Activated CD8-positive, alpha-beta memory T cell treated with anti-CD3 and anti-CD28 coated beads, Interleukin-2, amount 50 U/mL, for 24 hours (primary cell): Measurements from ENCODE around the gene BTBD19.
A peak's percentile ranks its signal among the peaks of the same experiment; 100 is the strongest.
"Not testable (repeated sequence)": the region's sequence is repeated elsewhere in the genome, so short reads cannot be mapped to it uniquely, and the experiment has no call there.

Source experiments
- DNase-seq: peaks from one replicate; pipeline ENCODE4 v3.0.0-alpha.2; 2020; ENCODE audit errors: extremely low read depth

BTBD19 gene, protein sequence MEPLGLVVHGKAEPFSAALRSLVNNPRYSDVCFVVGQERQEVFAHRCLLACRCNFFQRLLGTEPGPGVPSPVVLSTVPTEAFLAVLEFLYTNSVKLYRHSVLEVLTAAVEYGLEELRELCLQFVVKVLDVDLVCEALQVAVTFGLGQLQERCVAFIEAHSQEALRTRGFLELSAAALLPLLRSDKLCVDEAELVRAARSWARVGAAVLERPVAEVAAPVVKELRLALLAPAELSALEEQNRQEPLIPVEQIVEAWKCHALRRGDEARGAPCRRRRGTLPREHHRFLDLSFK

DNA sequence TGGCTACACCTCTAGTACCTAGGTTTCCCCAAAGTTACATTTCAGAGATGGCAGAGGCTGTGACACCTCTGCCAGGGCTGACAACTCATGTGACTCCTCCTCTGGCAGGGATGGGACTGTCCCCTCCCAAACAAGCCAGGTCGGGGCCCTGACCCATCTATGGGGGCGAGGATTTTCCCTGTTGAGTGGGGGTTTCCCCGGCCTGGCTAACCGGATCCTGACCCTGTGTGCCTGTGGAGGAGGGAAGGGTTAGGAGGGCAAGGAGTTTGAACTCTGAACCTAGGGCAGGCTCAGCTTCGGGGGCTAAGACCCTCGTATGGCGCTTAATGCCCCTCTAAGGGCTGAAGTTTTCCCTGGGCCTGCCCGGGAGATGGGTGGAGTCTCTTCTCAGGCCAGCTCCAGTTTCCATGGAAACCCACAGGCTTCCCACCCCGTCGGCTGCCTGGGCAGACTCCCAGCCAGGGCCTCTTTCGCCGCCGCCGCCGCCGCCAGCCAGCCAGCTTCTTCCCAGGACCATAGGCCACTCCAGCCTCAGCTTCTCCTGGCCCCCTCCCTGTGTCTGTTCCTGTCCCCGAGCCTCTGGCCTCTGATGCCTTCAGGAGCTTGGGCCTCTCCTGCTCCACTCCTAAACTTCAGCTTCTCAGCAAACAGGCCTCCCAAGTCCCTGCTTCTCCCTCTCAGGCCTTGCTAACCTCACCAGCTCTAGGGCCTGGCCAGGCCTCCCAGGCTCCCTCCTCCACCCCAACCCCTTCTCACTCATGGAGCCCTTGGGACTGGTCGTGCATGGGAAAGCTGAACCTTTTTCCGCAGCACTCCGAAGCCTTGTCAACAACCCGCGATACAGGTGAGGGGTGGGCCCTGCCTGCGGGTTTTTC lies at the start of gene BTBD19:
Gene BTBD19 (plus strand): TSS at position 461 of the 875 bp plus-strand sequence. CDS start 298 bp downstream, at position 759.
- DNase-seq, result no peak

DNA sequence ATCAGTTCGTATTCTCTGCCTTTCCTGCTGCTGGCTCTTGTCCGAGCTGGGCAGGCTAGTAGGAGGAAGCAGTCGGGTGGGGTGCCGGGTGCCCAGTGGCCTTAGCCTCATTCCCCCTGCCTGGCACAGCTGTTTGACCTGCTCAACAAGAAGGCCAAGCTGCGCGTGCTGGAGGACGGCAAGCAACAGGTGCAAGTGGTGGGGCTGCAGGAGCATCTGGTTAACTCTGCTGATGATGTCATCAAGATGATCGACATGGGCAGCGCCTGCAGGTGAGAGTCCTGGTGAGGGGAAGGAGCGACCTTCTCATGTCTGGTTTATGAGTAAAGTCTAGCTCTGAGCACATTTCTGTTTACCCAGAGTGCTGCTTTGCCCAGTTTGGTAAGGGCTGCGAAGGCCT lies 49.2 kb upstream of the BTBD19 start:
- DNase-seq, result no peak

DNA sequence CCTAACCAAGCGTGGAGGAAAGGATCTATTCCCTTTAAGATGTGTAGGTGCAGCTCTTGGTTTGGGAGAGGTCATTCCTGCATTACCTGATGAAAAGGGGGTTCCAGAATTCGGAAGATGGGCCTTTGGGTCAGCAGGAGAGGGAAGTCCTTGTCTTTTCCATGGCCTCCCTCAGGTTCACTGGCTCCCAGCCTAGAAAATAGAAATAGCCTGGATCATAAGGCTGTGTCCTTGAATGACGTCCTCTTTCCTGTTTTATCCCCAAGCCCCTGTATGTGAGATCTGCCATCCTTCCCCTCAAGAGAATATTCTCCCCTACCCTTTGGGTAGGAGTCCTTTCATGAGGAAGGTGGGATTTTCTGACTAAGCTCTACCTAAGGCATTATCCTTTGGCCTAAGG lies 47.4 kb upstream of the BTBD19 start:
- DNase-seq, result no peak

DNA sequence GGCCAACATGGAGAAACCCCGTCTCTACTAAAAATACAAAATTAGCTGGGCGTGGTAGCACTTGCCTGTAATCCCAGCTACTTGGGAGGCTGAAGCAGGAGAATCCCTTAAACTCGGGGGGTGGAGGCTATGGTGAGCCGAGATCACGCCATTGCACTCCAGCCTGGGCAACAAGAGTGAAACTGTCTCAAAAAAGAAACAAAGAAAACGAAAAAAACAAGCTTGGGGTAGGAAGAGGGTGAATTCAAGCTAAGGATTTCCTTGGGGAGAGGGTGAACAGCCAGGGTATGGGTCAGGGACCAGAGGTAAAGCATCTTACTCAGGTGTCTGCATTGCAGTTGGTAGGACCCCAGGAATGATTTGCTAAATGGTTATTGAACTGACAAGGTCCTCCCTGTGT lies 41.9 kb upstream of the BTBD19 start:
- not testable (repeated sequence) for DNase-seq

DNA sequence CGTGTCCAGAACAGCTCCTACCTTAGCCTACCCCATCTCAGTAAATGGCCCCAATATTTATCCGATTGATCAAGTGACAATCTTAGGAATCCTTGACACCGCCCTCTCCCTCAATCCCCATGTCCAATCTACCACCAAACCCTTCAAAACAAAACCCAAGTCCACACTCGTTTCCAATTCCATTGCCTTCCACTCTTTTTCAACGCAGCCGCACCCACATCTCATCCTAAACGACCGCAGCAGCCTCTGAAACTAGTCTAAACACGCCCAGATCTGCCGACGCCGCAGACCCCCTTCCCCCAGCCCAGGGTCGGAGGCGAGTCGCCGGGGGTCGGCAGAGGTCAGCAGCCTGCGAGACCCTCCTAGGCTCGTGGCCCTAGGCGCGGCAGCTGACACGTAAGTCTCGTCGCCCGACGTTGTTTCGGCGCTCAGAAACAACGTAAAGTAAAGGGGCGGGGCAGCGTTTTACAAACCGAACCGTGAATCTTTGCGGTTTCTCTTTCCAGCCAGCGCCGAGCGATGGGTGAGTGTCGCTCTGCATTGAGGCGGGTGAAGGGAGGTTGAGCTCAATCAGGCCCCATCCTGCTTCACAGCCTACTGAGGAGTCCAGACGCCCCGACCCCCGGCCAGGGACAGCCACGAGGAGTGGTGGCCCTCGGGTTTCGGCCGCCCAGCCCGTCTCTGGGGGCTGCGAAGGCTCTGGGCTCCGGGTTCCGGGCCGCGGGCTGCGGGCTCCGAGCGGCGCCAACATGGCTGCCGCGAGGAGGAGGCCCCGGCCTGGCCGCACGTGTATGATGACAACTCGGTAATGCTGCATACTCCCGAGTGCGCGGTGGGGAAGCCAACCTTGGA lies 33.0 kb upstream of the BTBD19 start, which contains the start of gene RPS8:
Gene RPS8 (plus strand): TSS at position 463 of the 852 bp plus-strand sequence. CDS start 57 bp downstream, at position 520.
- peak; percentile 83 for DNase-seq

DNA sequence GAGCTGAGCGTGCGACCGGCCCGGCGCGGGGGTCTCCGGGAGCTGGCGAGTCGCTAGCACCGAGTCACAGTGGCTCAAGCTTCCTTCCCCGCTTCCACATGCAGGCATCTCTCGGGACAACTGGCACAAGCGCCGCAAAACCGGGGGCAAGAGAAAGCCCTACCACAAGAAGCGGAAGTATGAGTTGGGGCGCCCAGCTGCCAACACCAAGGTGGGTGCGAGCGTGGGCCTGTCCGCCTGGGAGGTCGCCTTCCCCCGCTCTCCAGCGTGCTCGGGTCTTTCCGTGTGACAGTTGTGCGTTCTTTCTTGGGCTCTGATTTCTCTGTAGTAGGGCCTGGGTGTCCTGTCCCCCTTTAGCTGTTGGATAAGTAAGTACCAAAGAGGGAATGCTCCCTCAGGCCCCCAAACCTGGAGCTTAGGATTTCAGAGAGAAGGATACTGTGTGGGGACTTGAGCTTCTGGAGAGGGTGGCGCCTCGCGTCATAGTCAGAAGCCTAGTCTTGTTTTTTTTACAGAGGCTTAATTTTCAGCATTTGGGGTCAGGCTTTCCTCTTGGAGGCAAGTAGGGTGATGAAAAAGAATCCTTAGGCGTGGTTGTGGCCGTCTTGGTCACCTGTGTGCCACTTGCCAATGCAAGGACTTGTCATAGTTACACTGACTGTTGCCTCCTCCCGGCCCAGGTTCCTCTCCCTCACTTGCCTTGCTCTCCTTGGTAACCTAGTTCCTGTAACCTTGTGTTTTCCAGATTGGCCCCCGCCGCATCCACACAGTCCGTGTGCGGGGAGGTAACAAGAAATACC lies 32.2 kb upstream of the BTBD19 start:
- DNase-seq, result no peak

DNA sequence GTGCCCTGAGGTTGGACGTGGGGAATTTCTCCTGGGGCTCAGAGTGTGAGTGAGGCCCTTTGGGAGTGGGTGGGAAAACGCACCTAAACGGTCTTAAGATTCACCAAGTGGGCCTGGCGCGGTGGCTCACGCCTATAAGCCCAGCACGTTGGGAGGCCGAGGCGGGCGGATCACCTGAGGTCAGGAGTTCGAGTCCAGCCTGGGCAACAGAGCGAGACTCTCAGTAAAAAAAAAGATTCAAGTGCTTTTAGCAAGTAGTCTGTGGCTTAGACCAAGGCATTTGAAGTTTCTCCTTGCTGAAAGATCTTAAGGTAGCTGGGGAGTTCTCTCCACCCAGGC lies 31.6 kb upstream of the BTBD19 start:
- no peak for DNase-seq

DNA sequence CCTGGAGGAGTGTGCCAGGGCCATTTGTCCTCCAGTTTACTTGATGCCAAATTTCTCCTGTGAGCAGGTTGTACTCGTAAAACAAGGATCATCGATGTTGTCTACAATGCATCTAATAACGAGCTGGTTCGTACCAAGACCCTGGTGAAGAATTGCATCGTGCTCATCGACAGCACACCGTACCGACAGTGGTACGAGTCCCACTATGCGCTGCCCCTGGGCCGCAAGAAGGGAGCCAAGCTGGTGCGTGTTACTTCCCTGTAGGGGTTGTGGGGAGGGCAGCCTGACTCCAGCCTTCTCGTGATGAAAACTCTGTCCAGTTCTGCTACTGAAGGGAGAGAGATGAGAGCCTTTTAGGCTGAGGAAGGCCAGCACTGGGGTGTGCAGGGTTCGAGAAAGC lies 30.8 kb upstream of the BTBD19 start:
- DNase-seq, result no peak

DNA sequence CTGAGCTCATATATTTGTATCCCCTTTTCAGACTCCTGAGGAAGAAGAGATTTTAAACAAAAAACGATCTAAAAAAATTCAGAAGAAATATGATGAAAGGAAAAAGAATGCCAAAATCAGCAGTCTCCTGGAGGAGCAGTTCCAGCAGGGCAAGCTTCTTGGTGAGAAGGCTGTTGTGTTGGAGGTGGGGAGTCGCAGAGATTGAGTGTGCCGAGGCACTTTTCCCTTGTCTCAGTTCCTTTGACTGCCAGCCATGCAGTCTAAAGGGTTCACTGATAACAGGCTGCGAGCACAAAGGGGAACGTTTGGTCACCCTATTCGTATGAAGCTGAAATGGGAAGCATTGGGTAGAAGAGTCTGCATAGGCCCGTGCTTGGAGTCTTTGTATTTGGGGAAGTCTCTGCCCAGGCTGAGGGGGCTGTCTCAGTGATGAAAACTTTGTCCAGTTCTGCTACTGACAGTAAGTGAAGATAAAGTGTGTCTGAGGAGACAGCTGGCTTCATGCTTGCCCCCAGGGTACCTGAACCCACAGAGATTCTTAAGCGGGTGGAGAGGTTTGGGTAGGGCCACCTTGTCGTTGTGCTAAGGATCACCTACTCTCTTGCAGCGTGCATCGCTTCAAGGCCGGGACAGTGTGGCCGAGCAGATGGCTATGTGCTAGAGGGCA lies 30.2 kb upstream of the BTBD19 start:
- DNase-seq, result no peak

DNA sequence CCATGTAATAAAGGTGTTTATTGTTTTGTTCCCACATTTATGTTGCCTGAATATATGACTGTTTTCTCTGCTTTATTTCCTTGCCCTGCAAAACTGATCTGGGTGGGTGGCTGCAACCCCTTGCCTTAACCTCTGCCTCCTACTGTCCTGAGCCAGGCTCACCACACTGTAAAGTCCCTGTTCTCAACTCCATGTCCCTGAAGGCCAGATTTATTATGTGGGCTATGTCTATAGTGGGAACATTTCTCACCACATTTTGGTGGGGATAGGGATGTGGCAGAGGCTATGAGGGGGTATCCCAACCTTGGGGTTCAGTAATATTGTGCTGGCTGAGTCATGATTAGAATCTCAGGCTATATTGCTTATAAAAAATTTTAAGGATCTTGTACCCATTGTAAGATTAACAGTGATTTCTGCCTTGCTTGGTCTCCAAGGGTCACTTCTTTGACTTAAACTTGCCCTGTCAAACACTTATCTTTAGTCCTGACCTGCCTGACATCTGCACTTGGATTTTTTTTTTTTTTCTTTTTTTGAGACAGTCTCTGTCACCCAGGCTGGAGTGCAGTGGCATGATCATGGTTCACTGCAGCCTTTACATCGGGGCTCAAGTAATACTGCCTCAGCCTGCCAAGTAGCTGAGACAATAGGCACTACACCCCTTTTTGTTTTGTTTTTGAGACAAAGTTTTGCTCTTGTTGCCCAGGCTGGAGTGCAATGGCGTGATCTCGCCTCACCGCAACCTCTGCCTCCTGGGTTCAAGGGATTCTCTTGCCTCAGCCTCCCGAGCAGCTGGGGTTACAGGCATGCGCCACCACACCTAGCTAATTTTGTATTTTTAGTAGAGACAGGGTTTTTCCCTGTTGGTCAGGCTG lies 29.4 kb upstream of the BTBD19 start:
- no peak for DNase-seq

DNA sequence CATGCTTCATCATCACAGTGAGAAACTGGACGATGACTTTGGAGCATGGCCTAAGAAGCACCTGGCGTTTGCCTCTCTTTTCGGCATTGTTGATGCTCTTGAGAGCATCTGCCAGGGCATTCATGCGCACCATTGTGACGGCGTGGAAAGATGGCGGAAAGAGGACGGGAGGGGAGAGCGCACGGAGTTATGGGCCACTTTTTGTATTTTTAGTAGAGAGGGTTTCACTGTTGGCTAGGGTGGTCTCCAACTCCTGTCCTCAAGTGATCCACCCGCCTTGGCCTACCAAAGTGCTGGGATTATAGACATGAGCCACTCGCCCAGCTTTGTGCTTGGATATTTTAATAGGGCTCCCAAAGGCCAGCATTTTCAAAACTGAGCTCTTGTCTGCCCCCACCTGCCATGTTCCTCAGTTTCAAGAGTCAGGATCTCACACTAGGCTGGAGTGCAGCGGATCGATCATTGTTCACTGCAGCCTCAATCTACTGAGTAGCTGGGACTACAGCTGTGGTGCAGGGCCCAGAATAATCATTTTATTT lies 27.7 kb upstream of the BTBD19 start:
- DNase-seq, result no peak

DNA sequence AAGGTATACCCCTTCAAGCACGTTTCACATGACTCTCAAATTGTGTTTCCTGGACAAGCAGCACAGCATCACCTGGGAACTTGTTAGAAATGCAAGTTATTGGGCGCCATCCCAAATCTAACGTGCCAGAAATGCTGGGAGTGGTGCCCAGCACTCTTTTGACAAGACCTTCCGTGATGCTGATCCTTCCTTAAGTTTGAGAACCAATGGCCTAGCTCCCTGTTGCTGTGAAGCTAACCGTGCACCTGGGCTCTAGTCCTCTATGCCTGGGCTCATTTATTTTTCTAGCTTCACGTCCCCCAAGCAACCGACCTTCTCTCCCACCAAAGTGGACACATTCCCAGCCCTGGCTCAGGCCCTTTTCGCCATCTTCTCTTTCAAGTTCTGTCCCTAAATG lies 24.6 kb upstream of the BTBD19 start:
- DNase-seq, result no peak

DNA sequence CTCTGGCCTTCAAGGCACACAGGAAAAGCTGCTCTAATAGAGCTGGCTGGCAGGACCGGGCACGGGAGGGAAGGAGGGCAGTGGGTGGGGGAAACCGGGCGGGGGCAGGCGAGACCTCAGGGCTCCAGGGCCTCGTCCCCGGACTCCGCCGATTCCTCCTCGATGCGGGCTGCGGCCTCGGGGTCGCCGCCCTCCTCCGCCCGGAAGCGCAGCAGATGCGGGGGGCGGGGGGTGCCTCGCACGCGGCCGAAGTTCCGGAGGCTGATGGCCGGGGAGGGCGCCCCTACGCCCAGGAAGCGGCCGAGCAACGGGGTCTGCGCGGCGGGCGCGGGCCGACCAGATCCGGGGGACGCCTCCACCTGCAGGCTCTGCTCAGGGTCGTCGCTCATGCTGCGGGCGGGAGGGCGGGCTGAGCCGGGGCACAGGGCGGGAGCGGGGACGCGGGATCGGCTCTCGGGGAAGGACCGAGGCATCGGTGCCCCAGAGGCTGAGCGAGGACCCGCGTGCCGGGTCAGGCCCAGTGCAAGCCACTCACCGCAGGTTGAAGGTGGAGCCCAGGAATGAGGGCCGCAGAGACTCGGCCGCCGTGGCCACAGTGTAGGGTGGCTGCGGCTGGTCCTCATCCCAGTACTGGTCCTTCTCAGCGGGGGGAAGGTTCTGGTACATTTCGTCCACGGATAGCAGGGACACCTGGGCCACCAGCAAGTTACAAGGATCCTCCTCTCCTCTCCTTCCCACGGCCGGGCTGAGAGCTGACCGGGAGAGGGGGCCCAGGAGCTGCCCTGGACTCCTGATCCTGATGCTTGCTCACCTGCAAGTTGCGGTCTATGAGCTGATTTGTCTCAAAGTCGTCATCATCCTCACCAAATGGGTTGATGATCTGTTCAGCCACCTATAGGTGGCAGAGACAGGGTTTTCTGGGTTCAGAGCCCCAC lies 24.0 kb upstream of the BTBD19 start:
- DNase-seq, result no peak

DNA sequence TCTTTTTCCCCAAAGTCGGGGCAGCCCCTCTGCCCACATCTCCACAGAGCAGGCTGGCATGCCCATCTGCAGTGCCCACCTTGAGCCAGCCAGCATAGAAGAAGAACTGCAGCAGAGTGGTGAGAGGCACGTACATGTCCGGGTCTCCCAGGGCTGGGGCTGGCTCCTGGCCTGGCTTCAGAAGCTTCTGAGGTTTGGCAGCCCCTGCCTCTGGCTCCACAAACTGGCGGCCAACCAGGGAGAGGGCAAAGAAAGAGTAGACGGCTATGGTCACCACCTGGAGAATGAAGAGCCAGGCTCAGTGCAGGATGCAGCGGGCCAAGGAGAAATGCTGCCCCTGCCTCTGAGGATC lies 23.3 kb upstream of the BTBD19 start:
- no peak for DNase-seq

DNA sequence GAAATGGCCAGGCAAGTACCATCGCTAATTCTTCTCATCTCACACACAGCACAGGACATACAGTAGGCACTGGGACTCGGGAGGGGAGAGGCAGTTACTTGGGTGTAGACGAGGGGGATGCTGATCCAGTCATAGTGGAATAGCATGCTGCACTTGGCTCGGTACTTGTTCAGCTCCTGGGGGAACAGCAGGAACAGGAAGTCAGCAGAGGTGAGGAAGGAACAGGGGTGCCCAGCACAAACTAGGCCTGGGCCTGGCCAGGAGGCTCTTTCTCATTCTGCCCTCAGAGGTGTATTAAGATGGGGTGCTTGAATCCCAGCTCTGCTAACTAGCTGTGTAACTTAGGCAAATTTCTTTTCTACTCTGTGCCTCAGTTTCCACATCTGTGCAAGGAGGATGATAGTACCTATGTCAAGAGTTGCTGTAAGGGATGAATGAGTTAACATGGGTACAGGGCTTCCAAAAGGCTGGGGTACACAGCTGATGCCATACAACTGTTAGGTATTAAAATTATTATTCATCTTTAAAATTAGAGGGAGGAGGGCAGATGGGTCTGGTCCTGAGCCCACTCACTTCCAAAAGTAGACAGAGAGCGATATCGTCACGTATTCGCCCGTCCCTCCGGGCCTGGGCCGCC lies 22.7 kb upstream of the BTBD19 start:
- no peak for DNase-seq

DNA sequence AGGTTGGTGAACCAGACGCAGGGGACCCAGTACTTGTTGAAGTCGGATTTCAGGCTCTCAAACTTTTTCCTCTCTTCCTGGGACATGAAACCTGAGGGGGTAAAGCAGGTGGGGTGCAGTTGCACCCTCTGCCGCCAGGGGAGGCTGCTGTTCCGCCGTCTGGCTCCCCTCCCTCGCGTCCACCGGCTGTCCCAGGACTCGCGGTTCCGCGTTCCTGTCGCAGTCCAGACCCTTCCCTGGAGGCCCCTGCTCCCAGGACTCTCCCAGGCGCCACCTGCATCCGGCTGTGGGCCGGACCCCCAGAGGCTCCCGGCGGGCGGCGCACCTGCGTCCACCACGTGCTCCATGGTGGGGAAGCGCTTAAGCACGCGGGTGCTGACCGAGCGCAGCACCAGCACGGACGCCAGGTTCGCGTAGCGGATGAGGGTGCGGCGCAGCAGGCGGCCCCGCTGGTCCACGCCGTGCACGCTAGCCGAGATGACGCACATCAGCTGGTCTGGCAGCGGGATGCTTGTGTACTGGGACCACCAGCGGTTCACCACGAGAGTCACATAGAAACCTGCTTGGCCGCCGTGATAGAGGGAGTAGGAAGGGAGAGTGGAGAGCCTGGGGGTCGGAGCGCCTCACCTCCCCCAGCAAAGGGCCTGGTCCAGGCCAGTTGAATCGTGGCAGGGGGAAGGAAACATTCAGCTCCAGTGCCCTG lies 22.0 kb upstream of the BTBD19 start:
- DNase-seq, result no peak

DNA sequence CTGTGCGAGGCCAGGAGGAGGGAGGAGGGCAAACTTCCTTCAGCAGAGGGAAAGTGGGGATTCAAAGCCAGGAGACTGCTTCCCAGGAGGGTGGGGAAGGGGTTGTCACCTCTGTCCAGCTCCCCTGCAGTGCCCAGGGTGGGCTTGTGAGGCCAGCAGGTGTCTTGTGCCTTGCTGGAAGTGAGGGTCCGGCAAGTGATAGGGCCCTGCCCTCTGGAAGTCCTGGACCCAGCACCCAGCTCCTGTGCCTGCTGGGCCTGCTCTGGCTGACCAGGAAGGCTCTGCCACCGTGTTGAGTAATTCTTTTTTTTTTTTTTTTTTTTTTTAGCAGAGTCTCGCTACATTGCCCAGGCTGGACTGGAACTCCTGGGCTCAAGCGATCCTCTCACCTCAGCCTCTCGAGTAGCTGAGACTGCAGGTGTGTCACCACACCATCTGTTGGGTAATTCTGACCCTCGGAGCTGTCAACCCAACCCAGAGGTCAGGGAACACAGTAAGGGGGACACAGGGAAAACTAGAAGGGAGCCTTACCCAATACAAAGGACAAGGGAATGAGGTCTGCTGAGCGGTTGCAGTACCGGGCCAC lies 21.4 kb upstream of the BTBD19 start:
- no peak for DNase-seq
